ENCODE data around the gene XPNPEP2.
A peak's percentile ranks its signal among the peaks of the same experiment; 100 is the strongest.

Gene XPNPEP2

GRCh38 chrX:129780441-129781105, 41.8 kb downstream of the XPNPEP2 start:
- no peak for DNase-seq (ENCODE audit: low spot score)

GRCh38 chrX:129781134-129781672, 42.4 kb downstream of the XPNPEP2 start:
- DNase-seq (ENCODE audit: low spot score) = peak; percentile 90

GRCh38 chrX:129781680-129782495, 43.1 kb downstream of the XPNPEP2 start:
- DNase-seq (ENCODE audit: low spot score) = no peak

- DNase-seq (ENCODE audit: low spot score) = no peak
Observed at GRCh38 chrX:129782706-129783105, 43.9 kb downstream of the XPNPEP2 start.

GRCh38 chrX:129783291-129783713, 44.5 kb downstream of the XPNPEP2 start:
- DNase-seq (ENCODE audit: low spot score) = no peak

GRCh38 chrX:129784371-129784770, 45.6 kb downstream of the XPNPEP2 start:
- DNase-seq (ENCODE audit: low spot score) = no peak

- DNase-seq (ENCODE audit: low spot score) = no peak
Observed at GRCh38 chrX:129785160-129785947, 46.6 kb downstream of the XPNPEP2 start.

GRCh38 chrX:129786210-129786651, 47.5 kb downstream of the XPNPEP2 start:
- no peak for DNase-seq (ENCODE audit: low spot score)

GRCh38 chrX:129787336-129788055, 48.7 kb downstream of the XPNPEP2 start:
- no peak for DNase-seq (ENCODE audit: low spot score)

- no peak for DNase-seq (ENCODE audit: low spot score)
Observed at GRCh38 chrX:129788527-129788926, 49.7 kb downstream of the XPNPEP2 start.

GRCh38 chrX:129790146-129790545, 51.4 kb downstream of the XPNPEP2 start:
- DNase-seq (ENCODE audit: low spot score) = no peak

- DNase-seq (ENCODE audit: low spot score) = no peak
Observed at GRCh38 chrX:129790808-129791207, 52.0 kb downstream of the XPNPEP2 start.

GRCh38 chrX:129791336-129791735, 52.6 kb downstream of the XPNPEP2 start:
- DNase-seq (ENCODE audit: low spot score) = no peak

GRCh38 chrX:129791961-129792570, 53.3 kb downstream of the XPNPEP2 start:
- DNase-seq (ENCODE audit: low spot score) = no peak

GRCh38 chrX:129792586-129793291, 54.0 kb downstream of the XPNPEP2 start:
- DNase-seq (ENCODE audit: low spot score) = no peak

GRCh38 chrX:129793604-129794191, 54.9 kb downstream of the XPNPEP2 start:
- DNase-seq (ENCODE audit: low spot score) = no peak

- DNase-seq (ENCODE audit: low spot score) = no peak
Observed at GRCh38 chrX:129795584-129795983, 56.8 kb downstream of the XPNPEP2 start.

- no peak for DNase-seq (ENCODE audit: low spot score)
Observed at GRCh38 chrX:129797251-129797906, 58.6 kb downstream of the XPNPEP2 start.

- DNase-seq (ENCODE audit: low spot score) = no peak
Observed at GRCh38 chrX:129798456-129798855, 59.7 kb downstream of the XPNPEP2 start.

- DNase-seq (ENCODE audit: low spot score) = no peak
Observed at GRCh38 chrX:129798888-129799287, 60.1 kb downstream of the XPNPEP2 start.
